PC-9 (cell line): ENCODE data around the gene COL4A1. TPM values are rescaled to one million over a fixed set of nuclear protein-coding genes. Genes with fewer than 3 reads are reported as not detected.

Experiments used
- BruUV-seq: library from RNA; stranded (reverse); fragments of 400-500 nt; replicated peaks from 2 replicates; lab custom pipeline; 2021; lab: Mats Ljungman, UMichigan
- CTCF ChIA-PET: fragments of 300-600 bp; sonication (Branson Sonifier 250); formaldehyde crosslinking; loops from one replicate; lab custom pipeline; 2022; ENCODE audit warnings: antibody characterized with exemption; lab: Charles Lee
- POLR2A ChIA-PET: fragments of 300-600 bp; sonication (Branson Sonifier 250); formaldehyde crosslinking; loops from one replicate; lab custom pipeline; 2022; ENCODE audit warnings: antibody characterized with exemption; ENCODE audit not compliant: unreplicated experiment; lab: Charles Lee
- DNase-seq, 2 experiments: peaks; one replicate each; pipeline versions ENCODE4 v3.0.0 to v3.0.0-alpha.2; 2015 to 2022; ENCODE audit warnings: mixed read lengths in 1 of 2
- H2AFZ ChIP-seq: fragments of 200-600 bp; sonication (generic); 2 replicates; pipeline ENCODE4 v1.8.1; 2017; ENCODE audit warnings: antibody characterized with exemption
- H3F3A ChIP-seq: fragments of 200-600 bp; sonication (generic); 2 replicates; pipeline ENCODE4 v1.8.1; 2017; ENCODE audit warnings: antibody characterized with exemption, mild to moderate bottlenecking, low read depth; ENCODE audit not compliant: insufficient read depth
- H3K27ac ChIP-seq: fragments of 200-600 bp; sonication (generic); 2 replicates; pipeline ENCODE4 v1.6.1; 2016; ENCODE audit warnings: mixed run types
- H3K27me3 ChIP-seq: fragments of 200-600 bp; sonication (generic); 2 replicates; pipeline ENCODE4 v1.6.1; 2016; ENCODE audit warnings: low read depth, mixed run types; ENCODE audit not compliant: insufficient read depth
- H3K36me3 ChIP-seq: fragments of 200-600 bp; sonication (generic); 2 replicates; pipeline ENCODE4 v1.6.1; 2016; ENCODE audit warnings: low read depth, mixed run types
- H3K4me1 ChIP-seq: fragments of 200-600 bp; sonication (generic); replicated peaks from 2 replicates; pipeline ENCODE4 v1.6.1; 2016; ENCODE audit warnings: mixed run types; ENCODE audit not compliant: insufficient read depth
- H3K4me2 ChIP-seq: fragments of 200-600 bp; sonication (generic); 2 replicates; pipeline ENCODE4 v1.6.1; 2017; ENCODE audit warnings: mixed run types
- H3K4me3 ChIP-seq: fragments of 200-600 bp; sonication (generic); 2 replicates; pipeline ENCODE4 v1.6.1; 2016; ENCODE audit warnings: mixed run types
- H3K79me2 ChIP-seq: fragments of 200-600 bp; sonication (generic); 2 replicates; pipeline ENCODE4 v1.6.1; 2017; ENCODE audit warnings: low read depth, mixed run types
- H3K9me2 ChIP-seq: fragments of 200-600 bp; sonication (generic); 2 replicates; pipeline ENCODE4 v1.8.1; 2017; ENCODE audit warnings: mild to moderate bottlenecking; ENCODE audit not compliant: insufficient read depth
- H3K9me3 ChIP-seq: fragments of 200-600 bp; sonication (generic); 2 replicates; pipeline ENCODE4 v1.8.1; 2016; ENCODE audit warnings: low read depth; ENCODE audit not compliant: insufficient read depth
- H4K20me1 ChIP-seq: fragments of 200-600 bp; sonication (generic); 2 replicates; pipeline ENCODE4 v1.8.1; 2017; ENCODE audit not compliant: insufficient read depth
- EZH2 ChIP-seq: fragments of 200-600 bp; sonication (generic); IDR thresholded peaks from 2 replicates; pipeline ENCODE4 v1.8.0; 2017; ENCODE audit warnings: antibody characterized with exemption, low read depth
- intact Hi-C: fragments of 100-400 bp; cut with micrococcal nuclease; formaldehyde crosslinking; loops from one replicate; pipeline ENCODE4 v1.10.0; 2022; ENCODE audit not compliant: unreplicated experiment
- total RNA-seq: library from RNA; stranded (reverse); gene quantifications from 2 replicates; pipeline ENCODE4 v1.2.3, GENCODE V29; 2021
- TF ChIP-seq, protein P1 (sequence below): fragments of 200-600 bp; sonication (generic); conservative IDR thresholded peaks from 2 replicates; pipeline ENCODE4 v1.6.1; 2017; ENCODE audit warnings: mixed run types, antibody characterized with exemption, mild to moderate bottlenecking, moderate library complexity

COL4A1 gene
- total RNA-seq, 1 experiment from 2014 or later: 24.5 TPM

DNA sequence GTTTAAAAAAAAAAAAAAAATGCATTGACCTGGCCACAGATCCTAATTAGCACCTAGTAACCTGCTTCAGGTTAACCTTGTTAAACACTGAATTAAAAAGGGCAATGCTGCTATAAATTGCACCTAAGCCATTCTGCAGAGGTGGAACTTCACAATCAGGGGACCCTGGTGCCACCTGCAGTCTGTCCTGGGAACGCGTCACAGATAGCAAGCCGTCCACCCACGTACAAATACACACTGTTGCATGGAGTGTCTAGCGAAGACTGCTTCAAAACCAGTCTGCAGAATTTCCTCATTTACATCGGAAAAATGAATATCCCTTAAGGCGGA, 169.3 kb downstream of the COL4A1 start:
- H3K27ac ChIP-seq: peak overlapping the region; percentile 95
- H3F3A ChIP-seq: peaks cover 38% of the 10 kb centered on the region
- H3K9me3 ChIP-seq: peaks cover 4% of the 10 kb centered on the region
- ChIA-PET CTCF (interaction anchor here (0.6 to 0.7 kb wide), 3 partner anchors 24 to 1222 kb away, joined by 3 to 8 read pairs (median 6); no protein-coding TSS in a partner anchor), POLR2A (interaction anchor here (0.6 kb wide), 1 partner anchor 21 kb away, joined by 4 read pairs; no protein-coding TSS in a partner anchor)
- intact Hi-C loops: loop anchor here (1.0 to 10.0 kb wide), 9 partner anchors 28 to 1222 kb away; partner anchors contain the start of gene IRS2
- peak overlapping the region; percentile 67 for H3K4me3 ChIP-seq
- no peaks in the 10 kb centered on the region for H4K20me1 ChIP-seq
- no peaks in the 10 kb centered on the region for H3K27me3 ChIP-seq
- BruUV-seq: TSS peak; percentile 87
- H3K36me3 ChIP-seq: no peaks in the 10 kb centered on the region
- peak in 1 of 2 experiments; percentile 78 for DNase-seq
- H3K4me2 ChIP-seq: peak overlapping the region; percentile 87
- H3K79me2 ChIP-seq: no peaks in the 10 kb centered on the region
- H2AFZ ChIP-seq: peak overlapping the region; percentile 75; the same call in 1 of the 2 replicates
- no peaks in the 10 kb centered on the region for H3K9me2 ChIP-seq
- TF ChIP-seq, protein P1, sequence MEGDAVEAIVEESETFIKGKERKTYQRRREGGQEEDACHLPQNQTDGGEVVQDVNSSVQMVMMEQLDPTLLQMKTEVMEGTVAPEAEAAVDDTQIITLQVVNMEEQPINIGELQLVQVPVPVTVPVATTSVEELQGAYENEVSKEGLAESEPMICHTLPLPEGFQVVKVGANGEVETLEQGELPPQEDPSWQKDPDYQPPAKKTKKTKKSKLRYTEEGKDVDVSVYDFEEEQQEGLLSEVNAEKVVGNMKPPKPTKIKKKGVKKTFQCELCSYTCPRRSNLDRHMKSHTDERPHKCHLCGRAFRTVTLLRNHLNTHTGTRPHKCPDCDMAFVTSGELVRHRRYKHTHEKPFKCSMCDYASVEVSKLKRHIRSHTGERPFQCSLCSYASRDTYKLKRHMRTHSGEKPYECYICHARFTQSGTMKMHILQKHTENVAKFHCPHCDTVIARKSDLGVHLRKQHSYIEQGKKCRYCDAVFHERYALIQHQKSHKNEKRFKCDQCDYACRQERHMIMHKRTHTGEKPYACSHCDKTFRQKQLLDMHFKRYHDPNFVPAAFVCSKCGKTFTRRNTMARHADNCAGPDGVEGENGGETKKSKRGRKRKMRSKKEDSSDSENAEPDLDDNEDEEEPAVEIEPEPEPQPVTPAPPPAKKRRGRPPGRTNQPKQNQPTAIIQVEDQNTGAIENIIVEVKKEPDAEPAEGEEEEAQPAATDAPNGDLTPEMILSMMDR: peak; percentile 70; the same call in 1 of the 2 replicates
- TF ChIP-seq EZH2: no peak
- H3K4me1 ChIP-seq: peaks cover 42% of the 10 kb centered on the region

DNA sequence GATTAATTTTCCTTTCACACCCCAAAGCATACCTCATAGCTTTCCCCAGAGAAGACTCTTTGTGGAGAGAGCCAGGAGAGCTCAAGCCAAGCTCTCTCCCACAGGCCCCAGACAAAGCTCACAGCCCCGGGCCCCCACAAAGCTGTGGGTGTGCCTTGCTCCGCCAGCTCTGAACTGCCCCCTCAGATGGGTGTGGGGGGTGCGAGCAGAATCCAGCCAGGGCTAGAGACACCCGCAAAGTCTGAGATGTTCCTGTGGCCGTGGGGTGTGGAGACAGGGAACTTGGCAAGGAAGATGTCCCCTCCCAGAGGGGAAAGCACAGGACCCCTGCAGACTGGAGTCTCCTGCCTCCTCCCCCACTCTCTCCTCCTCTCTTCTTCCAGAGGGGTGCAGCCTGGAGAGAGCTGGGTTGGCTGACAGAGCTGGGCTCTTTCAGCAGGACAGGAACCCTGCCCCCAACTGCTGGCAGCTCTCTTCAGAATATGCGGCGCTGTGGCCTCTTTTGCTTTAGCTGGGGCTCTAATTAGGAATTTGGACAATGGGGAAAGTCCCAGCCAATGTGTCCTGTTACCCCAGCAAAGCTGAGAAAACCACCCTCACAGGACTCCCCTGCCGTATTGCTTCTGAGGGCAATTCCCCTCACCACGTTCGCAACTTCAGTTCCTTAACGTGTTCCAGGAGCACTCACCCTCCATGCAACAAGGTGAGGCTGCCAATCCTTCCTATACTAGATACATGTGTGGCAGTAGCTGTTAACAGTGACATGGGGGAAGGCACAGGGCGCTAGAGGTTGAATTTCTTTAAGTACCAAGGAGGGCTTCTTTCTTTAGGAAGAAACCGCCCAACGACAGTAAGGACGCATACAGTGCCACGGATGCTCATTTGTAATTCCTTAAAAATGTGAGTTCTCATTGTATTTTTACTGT, 170.0 kb downstream of the COL4A1 start:
- BruUV-seq: no TSS peak
- Histone ChIP-seq H3K4me2 (peak overlapping the region; percentile 87), H3K9me3 (peaks cover 3% of the 10 kb centered on the region; the same call in 1 of the 2 replicates), H3K36me3 (no peaks in the 10 kb centered on the region), H3K4me3 (peak overlapping the region; percentile 67), H4K20me1 (no peaks in the 10 kb centered on the region), H3K9me2 (no peaks in the 10 kb centered on the region), H3K79me2 (no peaks in the 10 kb centered on the region), H2AFZ (no peak overlapping the region), H3F3A (peaks cover 38% of the 10 kb centered on the region), H3K4me1 (peaks cover 42% of the 10 kb centered on the region), H3K27ac (peak overlapping the region; percentile 95), H3K27me3 (no peaks in the 10 kb centered on the region)
- ChIA-PET CTCF (no interaction called here), POLR2A (interaction anchor here (0.7 kb wide), 1 partner anchor 42 kb away, joined by 3 read pairs; no protein-coding TSS in a partner anchor)
- no peak for TF ChIP-seq EZH2
- TF ChIP-seq, protein P1: no peak
- intact Hi-C loops: loop anchor here (1.0 to 10.0 kb wide), 7 partner anchors 28 to 1222 kb away; no protein-coding TSS in a partner anchor
- no peak for DNase-seq

DNA sequence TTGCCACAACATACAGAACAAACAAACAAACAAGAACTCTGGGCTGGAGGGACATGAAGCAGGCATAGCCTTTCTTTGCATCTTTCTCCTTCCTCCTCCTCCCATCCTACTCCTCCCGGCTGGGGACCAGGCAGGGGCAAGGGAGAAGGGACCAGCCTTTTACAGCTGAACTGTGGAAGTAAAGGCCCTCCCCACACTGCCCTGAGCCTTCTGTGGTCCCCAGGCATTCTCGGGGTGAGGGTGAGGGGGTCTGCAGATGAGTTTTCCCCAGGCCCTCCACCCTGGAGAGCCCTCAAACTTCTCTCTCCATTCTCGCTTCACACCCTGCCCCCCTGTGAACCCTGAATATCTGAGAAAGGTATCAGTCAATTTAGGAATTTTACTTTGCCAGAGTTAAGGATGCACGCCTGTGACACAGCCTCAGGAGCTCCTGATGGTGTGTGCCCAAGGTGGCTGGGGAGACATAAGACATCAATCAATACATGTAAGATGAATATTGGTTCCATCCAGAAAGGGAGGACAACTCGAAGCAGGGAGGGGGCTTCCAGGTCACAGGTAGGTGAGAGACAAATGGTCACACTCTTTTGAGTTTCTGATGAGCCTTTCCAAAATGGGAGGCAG, 170.9 kb downstream of the COL4A1 start:
- BruUV-seq: no TSS peak
- H3K79me2 ChIP-seq: no peaks in the 10 kb centered on the region
- TF ChIP-seq, protein P1: no peak
- TF ChIP-seq EZH2: no peak
- no peak overlapping the region for H2AFZ ChIP-seq
- ChIA-PET CTCF (no interaction called here), POLR2A (interaction anchor here (0.7 kb wide), 1 partner anchor 43 kb away, joined by 3 read pairs; no protein-coding TSS in a partner anchor)
- no peak for DNase-seq
- no peaks in the 10 kb centered on the region for H3K27me3 ChIP-seq
- no peaks in the 10 kb centered on the region for H3K36me3 ChIP-seq
- no peak overlapping the region for H3K4me3 ChIP-seq
- intact Hi-C loops: loop anchor here (2.0 to 10.0 kb wide), 4 partner anchors 76 to 989 kb away; no protein-coding TSS in a partner anchor
- H3F3A ChIP-seq: peaks cover 38% of the 10 kb centered on the region
- no peaks in the 10 kb centered on the region for H4K20me1 ChIP-seq
- peak overlapping the region; percentile 95 for H3K27ac ChIP-seq
- H3K9me3 ChIP-seq: peaks cover 2% of the 10 kb centered on the region; the same call in 1 of the 2 replicates
- H3K4me2 ChIP-seq: peak overlapping the region; percentile 87
- H3K4me1 ChIP-seq: peaks cover 42% of the 10 kb centered on the region
- H3K9me2 ChIP-seq: no peaks in the 10 kb centered on the region
